Panc1 (cell line): ENCODE measurements around the gene CCR8. TPM values are rescaled to one million over a fixed set of nuclear protein-coding genes. Genes with fewer than 3 reads are reported as not detected.

Experiments
- ATAC-seq: fragments of 200-7000 bp; cut with Tn5 transposase; 2 replicates; pipeline ENCODE4 v1.9.1; 2020; ENCODE audit warnings: mild to moderate bottlenecking, moderate library complexity
- BruUV-seq: library from RNA; stranded (reverse); fragments of 400-500 nt; replicated peaks from 2 replicates; lab custom pipeline; 2021; lab: Mats Ljungman, UMichigan
- CTCF ChIA-PET: fragments of 300-600 bp; sonication (Branson Sonifier 250); formaldehyde crosslinking; loops from one replicate; lab custom pipeline; 2022; ENCODE audit warnings: antibody characterized with exemption; lab: Charles Lee
- POLR2A ChIA-PET: fragments of 300-600 bp; sonication (Branson Sonifier 250); formaldehyde crosslinking; loops from one replicate; lab custom pipeline; 2022; ENCODE audit warnings: antibody characterized with exemption; lab: Charles Lee
- DNase-seq: peaks from one replicate; pipeline ENCODE4 v3.0.0-alpha.2; 2010; ENCODE audit warnings: low read depth, low spot score
- H3K27ac ChIP-seq: 2 replicates; pipeline ENCODE4 v1.5.1; 2011; ENCODE audit warnings: mild to moderate bottlenecking, low read length, inconsistent platforms
- H3K27me3 ChIP-seq: fragments of 200-500 bp; sonication (Bioruptor generic); 2 replicates; pipeline ENCODE4 v1.6.0; 2014; ENCODE audit warnings: low read length, inconsistent platforms; ENCODE audit not compliant: control insufficient read depth, insufficient read depth
- H3K36me3 ChIP-seq: fragments of 200-500 bp; sonication (Bioruptor generic); 2 replicates; pipeline ENCODE4 v1.5.1; 2014; ENCODE audit warnings: inconsistent platforms, mild to moderate bottlenecking, low read length, moderate library complexity; ENCODE audit not compliant: control insufficient read depth, insufficient read depth
- H3K4me1 ChIP-seq: 2 replicates; pipeline ENCODE4 v1.5.1; 2011; ENCODE audit warnings: inconsistent platforms, mild to moderate bottlenecking, low read length, moderate library complexity; ENCODE audit not compliant: control insufficient read depth, insufficient read depth
- H3K4me3 ChIP-seq, 2 experiments: 2 replicates each; pipeline ENCODE4 v1.5.1; 2011 to 2012; ENCODE audit warnings: low read depth in 2 of 2, low read length in 2 of 2, mild to moderate bottlenecking in 2 of 2, inconsistent platforms in 1 of 2, moderate library complexity in 1 of 2
- H3K9me3 ChIP-seq: fragments of 200-500 bp; sonication (Bioruptor generic); 2 replicates; pipeline ENCODE4 v1.5.1; 2014; ENCODE audit warnings: low read depth, mild to moderate bottlenecking, inconsistent platforms, low read length, moderate library complexity; ENCODE audit not compliant: control insufficient read depth, insufficient read depth
- CTCF ChIP-seq: fragments of 450-650 bp; IDR thresholded peaks from 2 replicates; pipeline ENCODE4 v1.5.1; 2017; ENCODE audit warnings: mild to moderate bottlenecking
- POLR2AphosphoS5 ChIP-seq: IDR thresholded peaks from 2 replicates; pipeline ENCODE4 v1.6.1; 2012; ENCODE audit warnings: mild to moderate bottlenecking, low read depth, low read length, moderate library complexity
- SIN3A ChIP-seq: IDR thresholded peaks from 2 replicates; pipeline ENCODE4 v1.6.1; 2012; ENCODE audit warnings: low read depth, mild to moderate bottlenecking, low read length, moderate library complexity, borderline replicate concordance; ENCODE audit not compliant: insufficient read depth
- TCF7L2 ChIP-seq: IDR thresholded peaks from 2 replicates; pipeline ENCODE4 v1.6.1; 2011; ENCODE audit warnings: mild to moderate bottlenecking, low read depth, low read length, inconsistent platforms
- in situ Hi-C: cut with HindIII; loops from 2 replicates; pipeline ENCODE4 v1.10.0; 2016; ENCODE audit warnings: low sequenced_read_pairs, low pct_unique_long_range_greater_than_20kb
- intact Hi-C: fragments of 100-400 bp; cut with micrococcal nuclease; formaldehyde crosslinking; loops from one replicate; pipeline ENCODE4 v1.10.0; 2022; ENCODE audit not compliant: unreplicated experiment
- total RNA-seq: library from RNA; stranded (reverse); gene quantifications from one replicate; pipeline ENCODE4 v1.2.1, GENCODE V29; 2021; ENCODE audit not compliant: unreplicated experiment
- TF ChIP-seq, protein P1 (sequence below), 2 experiments: IDR thresholded peaks; 2 replicates each; pipeline ENCODE4 v1.6.1; 2011 to 2012; ENCODE audit warnings: low read depth in 2 of 2, control low read depth in 1 of 2, low read length in 1 of 2, mild to moderate bottlenecking in 1 of 2, moderate library complexity in 1 of 2; ENCODE audit not compliant: insufficient read depth in 1 of 2

Gene CCR8
- total RNA-seq, 1 experiment from 2014 or later = not detected

GRCh38 chr3:39332525-39332924 is 3.0 kb downstream of the CCR8 start:
- ChIA-PET POLR2A (no interaction called here), CTCF (no interaction called here)
- no TSS peak for BruUV-seq
- Histone ChIP-seq H3K36me3 (no peaks in the 10 kb centered on the region), H3K4me1 (no peaks in the 10 kb centered on the region), H3K9me3 (no peaks in the 10 kb centered on the region), H3K27me3 (no peaks in the 10 kb centered on the region), H3K4me3 (no peak overlapping the region), H3K27ac (no peak overlapping the region)
- DNase-seq = no peak
- in situ Hi-C loops (no loop called here), intact Hi-C loops (no loop called here)
- ATAC-seq = no peak
- TF ChIP-seq POLR2AphosphoS5 = no peak
- TF ChIP-seq, protein P1, sequence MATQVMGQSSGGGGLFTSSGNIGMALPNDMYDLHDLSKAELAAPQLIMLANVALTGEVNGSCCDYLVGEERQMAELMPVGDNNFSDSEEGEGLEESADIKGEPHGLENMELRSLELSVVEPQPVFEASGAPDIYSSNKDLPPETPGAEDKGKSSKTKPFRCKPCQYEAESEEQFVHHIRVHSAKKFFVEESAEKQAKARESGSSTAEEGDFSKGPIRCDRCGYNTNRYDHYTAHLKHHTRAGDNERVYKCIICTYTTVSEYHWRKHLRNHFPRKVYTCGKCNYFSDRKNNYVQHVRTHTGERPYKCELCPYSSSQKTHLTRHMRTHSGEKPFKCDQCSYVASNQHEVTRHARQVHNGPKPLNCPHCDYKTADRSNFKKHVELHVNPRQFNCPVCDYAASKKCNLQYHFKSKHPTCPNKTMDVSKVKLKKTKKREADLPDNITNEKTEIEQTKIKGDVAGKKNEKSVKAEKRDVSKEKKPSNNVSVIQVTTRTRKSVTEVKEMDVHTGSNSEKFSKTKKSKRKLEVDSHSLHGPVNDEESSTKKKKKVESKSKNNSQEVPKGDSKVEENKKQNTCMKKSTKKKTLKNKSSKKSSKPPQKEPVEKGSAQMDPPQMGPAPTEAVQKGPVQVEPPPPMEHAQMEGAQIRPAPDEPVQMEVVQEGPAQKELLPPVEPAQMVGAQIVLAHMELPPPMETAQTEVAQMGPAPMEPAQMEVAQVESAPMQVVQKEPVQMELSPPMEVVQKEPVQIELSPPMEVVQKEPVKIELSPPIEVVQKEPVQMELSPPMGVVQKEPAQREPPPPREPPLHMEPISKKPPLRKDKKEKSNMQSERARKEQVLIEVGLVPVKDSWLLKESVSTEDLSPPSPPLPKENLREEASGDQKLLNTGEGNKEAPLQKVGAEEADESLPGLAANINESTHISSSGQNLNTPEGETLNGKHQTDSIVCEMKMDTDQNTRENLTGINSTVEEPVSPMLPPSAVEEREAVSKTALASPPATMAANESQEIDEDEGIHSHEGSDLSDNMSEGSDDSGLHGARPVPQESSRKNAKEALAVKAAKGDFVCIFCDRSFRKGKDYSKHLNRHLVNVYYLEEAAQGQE (IDR thresholded peaks at IDR 0.05; ENCODE audit: insufficient read depth in 1 of 2, low read depth in 2 of 2, low read length in 1 of 2) = no peak
- TF ChIP-seq CTCF = no peak
- no peak for TF ChIP-seq SIN3A
- no peak for TF ChIP-seq TCF7L2

DNA sequence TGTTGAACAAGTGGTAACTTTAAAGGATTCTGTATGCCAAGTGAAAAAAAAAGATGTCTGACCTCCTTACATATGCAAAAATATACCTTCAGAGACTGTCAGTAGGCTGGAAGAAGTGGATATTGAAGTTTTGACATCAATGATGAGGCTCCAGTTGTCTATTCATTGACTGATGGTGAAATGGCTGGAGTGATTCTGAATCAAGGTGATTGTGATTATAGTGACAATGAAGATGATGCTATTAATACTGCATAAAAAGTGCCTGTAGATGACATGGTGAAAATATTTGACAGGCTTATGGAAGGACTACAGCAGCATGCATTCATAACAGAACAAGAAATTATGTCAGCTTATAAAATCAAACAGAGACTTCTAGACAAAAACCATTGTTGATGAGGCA is 4.1 kb downstream of the CCR8 start:
- DNase-seq (no peak), ATAC-seq (no peak)
- H3K4me1 ChIP-seq = no peaks in the 10 kb centered on the region
- TF ChIP-seq CTCF (no peak), SIN3A (no peak), POLR2AphosphoS5 (no peak), TCF7L2 (no peak)
- TF ChIP-seq, protein P1 (IDR thresholded peaks at IDR 0.05; ENCODE audit: insufficient read depth in 1 of 2, low read depth in 2 of 2, low read length in 1 of 2) = no peak
- ChIA-PET POLR2A (no interaction called here), CTCF (no interaction called here)
- intact Hi-C loops (no loop called here), in situ Hi-C loops (no loop called here)
- BruUV-seq = no TSS peak
- no peak overlapping the region for H3K27ac ChIP-seq
- no peak overlapping the region for H3K4me3 ChIP-seq
- H3K36me3 ChIP-seq = no peaks in the 10 kb centered on the region
- no peaks in the 10 kb centered on the region for H3K9me3 ChIP-seq
- no peaks in the 10 kb centered on the region for H3K27me3 ChIP-seq
